Lung (tissue), 12 donors: Measurements from ENCODE around the gene DCDC2B. TPM values are rescaled to one million over a fixed set of nuclear protein-coding genes. Genes with fewer than 3 reads are reported as not detected.

Experiments used
- ATAC-seq: fragments of 200-7000 bp; cut with Tn5 transposase; one replicate; pipeline ENCODE4 v1.9.1; 2020; ENCODE audit warnings: moderate number of reproducible peaks; ENCODE audit not compliant: insufficient read depth, low FRiP score
- DNase-seq, 3 donors: peaks; one replicate each; pipeline ENCODE4 v3.0.0-alpha.2; 2013 to 2017
- H3K27ac ChIP-seq, 2 donors: one replicate each; pipeline ENCODE4 v1.5.1; 2013; ENCODE audit warnings: mild to moderate bottlenecking in 2 of 2, moderate library complexity in 2 of 2, control low read depth in 1 of 2, inconsistent platforms in 1 of 2, low read depth in 1 of 2, low read length in 1 of 2
- H3K27me3 ChIP-seq, 3 donors: one replicate each; pipeline ENCODE4 v1.5.1; 2013; ENCODE audit warnings: low read length in 2 of 3; ENCODE audit not compliant: control insufficient read depth in 3 of 3, insufficient read depth in 3 of 3
- H3K36me3 ChIP-seq, 4 donors: one replicate each; pipeline ENCODE4 v1.5.1; 2013; ENCODE audit warnings: low read length in 4 of 4, mild to moderate bottlenecking in 1 of 4, moderate library complexity in 1 of 4; ENCODE audit not compliant: control insufficient read depth in 4 of 4, insufficient read depth in 4 of 4
- H3K4me1 ChIP-seq, 5 donors: one replicate each; pipeline ENCODE4 v1.5.1; 2013; ENCODE audit warnings: low read length in 5 of 5, mild to moderate bottlenecking in 2 of 5, moderate library complexity in 1 of 5; ENCODE audit not compliant: control insufficient read depth in 5 of 5, insufficient read depth in 5 of 5
- H3K4me3 ChIP-seq: one replicate; pipeline ENCODE4 v1.5.1; 2013; ENCODE audit warnings: mild to moderate bottlenecking, control low read depth, moderate library complexity
- H3K9ac ChIP-seq, 2 donors: one replicate each; pipeline ENCODE4 v1.5.1; 2013; ENCODE audit warnings: low read length in 2 of 2, control low read depth in 1 of 2; ENCODE audit not compliant: insufficient read depth in 1 of 2
- H3K9me3 ChIP-seq, 4 donors: one replicate each; pipeline ENCODE4 v1.5.1; 2013; ENCODE audit warnings: low read length in 3 of 4, mild to moderate bottlenecking in 1 of 4, moderate library complexity in 1 of 4; ENCODE audit not compliant: control insufficient read depth in 4 of 4, insufficient read depth in 3 of 4
- WGBS, 2 donors: extraction: QIAGEN DNeasy Blood & Tissue Kit; methylation state at CpG; one replicate each; pipeline ENCODE4 v1.1.7; 2013; 5-methylcytosine and 5-hydroxymethylcytosine counted together
- polyA plus RNA-seq, 2 donors: library from polyadenylated mRNA; stranded (reverse); fragments of 200-250 nt; gene quantifications; one replicate each; pipeline ENCODE4 v1.2.1, GENCODE V29; 2013
- total RNA-seq, 2 donors: library from RNA; depleted of rRNA in 1 of 2; stranded (reverse); fragments of >200 nt in 1 of 2; gene quantifications; one replicate each; pipeline ENCODE4 v1.2.1, GENCODE V29; 2014 to 2021
- TF ChIP-seq, protein P1 (sequence below): IDR thresholded peaks from 2 replicates; pipeline ENCODE4 v1.5.1; 2012; ENCODE audit warnings: mild to moderate bottlenecking; ENCODE audit errors: control extremely low read depth, extremely low read depth
- donor health status: control.
- donor health status: control.
- donor health status: Bipolar disorder and iron deficiency.
- donor health status: healthy.
- donor health status: DM: yes; HTN: yes; CAD: no.

DCDC2B gene
- total and polyA plus RNA-seq, 4 donors = 3.5 to 10.0 (median 5.8) TPM

- H3K36me3 ChIP-seq = peaks cover under 1 to 14% (median 10%) of the 10 kb centered on the region in 4 donors
- ATAC-seq (peak; percentile 23), DNase-seq (peak; percentile 82 to 85 (median 83))
- H3K4me1 ChIP-seq = peaks cover 5 to 20% (median 11%) of the 10 kb centered on the region in 5 donors
- WGBS, 2 donors = 0 to 1% methylated on average over 34 of the region's 34 CpGs
- peak within 1 kb of the TSS; percentile 19 for H3K4me3 ChIP-seq
- TF ChIP-seq, protein P1, sequence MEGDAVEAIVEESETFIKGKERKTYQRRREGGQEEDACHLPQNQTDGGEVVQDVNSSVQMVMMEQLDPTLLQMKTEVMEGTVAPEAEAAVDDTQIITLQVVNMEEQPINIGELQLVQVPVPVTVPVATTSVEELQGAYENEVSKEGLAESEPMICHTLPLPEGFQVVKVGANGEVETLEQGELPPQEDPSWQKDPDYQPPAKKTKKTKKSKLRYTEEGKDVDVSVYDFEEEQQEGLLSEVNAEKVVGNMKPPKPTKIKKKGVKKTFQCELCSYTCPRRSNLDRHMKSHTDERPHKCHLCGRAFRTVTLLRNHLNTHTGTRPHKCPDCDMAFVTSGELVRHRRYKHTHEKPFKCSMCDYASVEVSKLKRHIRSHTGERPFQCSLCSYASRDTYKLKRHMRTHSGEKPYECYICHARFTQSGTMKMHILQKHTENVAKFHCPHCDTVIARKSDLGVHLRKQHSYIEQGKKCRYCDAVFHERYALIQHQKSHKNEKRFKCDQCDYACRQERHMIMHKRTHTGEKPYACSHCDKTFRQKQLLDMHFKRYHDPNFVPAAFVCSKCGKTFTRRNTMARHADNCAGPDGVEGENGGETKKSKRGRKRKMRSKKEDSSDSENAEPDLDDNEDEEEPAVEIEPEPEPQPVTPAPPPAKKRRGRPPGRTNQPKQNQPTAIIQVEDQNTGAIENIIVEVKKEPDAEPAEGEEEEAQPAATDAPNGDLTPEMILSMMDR = no peak
- H3K27me3 ChIP-seq = no peaks in the 10 kb centered on the region
- peak within 1 kb of the TSS; percentile 20 to 86 for H3K9ac ChIP-seq
- H3K27ac ChIP-seq = peak within 1 kb of the TSS; percentile 55 to 86
- no peaks in the 10 kb centered on the region for H3K9me3 ChIP-seq
Measured at GRCh38 chr1:32200226-32201010, 8.5 kb upstream of the DCDC2B start, which contains the start of gene CCDC28B. TSS of gene CCDC28B (plus strand) at chr1:32200595. CDS start at chr1:32201936, 1,341 bp downstream.

GRCh38 chr1:32201011-32201855 is 7.7 kb upstream of the DCDC2B start:
- H3K4me3 ChIP-seq = peak overlapping the region; percentile 19
- H3K9me3 ChIP-seq = no peaks in the 10 kb centered on the region
- H3K27ac ChIP-seq = peak overlapping the region; percentile 55 to 86
- H3K27me3 ChIP-seq = no peaks in the 10 kb centered on the region
- 2 to 3% methylated on average over 26 of the region's 26 CpGs for WGBS, 2 donors
- peaks cover 0 to 11% (median 8%) of the 10 kb centered on the region in 4 donors for H3K36me3 ChIP-seq
- ATAC-seq = no peak
- peaks cover 8 to 23% (median 12%) of the 10 kb centered on the region in 5 donors for H3K4me1 ChIP-seq
- peak; percentile 77 to 84 (median 81) for DNase-seq
- TF ChIP-seq, protein P1 = no peak
- H3K9ac ChIP-seq = peak overlapping the region; percentile 20 to 86

GRCh38 chr1:32204943-32205361 is 3.9 kb upstream of the DCDC2B start:
- H3K27ac ChIP-seq = peak overlapping the region in 1 of 2 donors; percentile 1
- H3K9me3 ChIP-seq = no peaks in the 10 kb centered on the region
- H3K36me3 ChIP-seq = no peaks in the 10 kb centered on the region
- 38 to 63% methylated on average over 26 of the region's 26 CpGs for WGBS, 2 donors
- peak overlapping the region; percentile 43 for H3K4me3 ChIP-seq
- peak overlapping the region; percentile 71 to 95 for H3K9ac ChIP-seq
- no peaks in the 10 kb centered on the region for H3K27me3 ChIP-seq
- peaks cover 9 to 21% (median 11%) of the 10 kb centered on the region in 5 donors for H3K4me1 ChIP-seq
- DNase-seq (peak in 1 of 3 donors; percentile 25), ATAC-seq (no peak)
- TF ChIP-seq, protein P1 = no peak
